Large intestine (tissue), 3 donors: ENCODE results near the gene R3HDM2. TPM values are rescaled to one million over a fixed set of nuclear protein-coding genes. Genes with fewer than 3 reads are reported as not detected.
"Not testable (repeated sequence)": the region's sequence is repeated elsewhere in the genome, so short reads cannot be mapped to it uniquely, and the experiment has no call there.

Source experiments
- DNase-seq, 2 donors: peaks; one replicate each; pipeline versions ENCODE4 v3.0.0 to v3.0.0-alpha.2; 2013
- H3K27ac ChIP-seq: one replicate; pipeline ENCODE4 v1.5.1; 2013; ENCODE audit warnings: low read length
- H3K27me3 ChIP-seq: 2 replicates; pipeline ENCODE4 v1.6.1; 2013; ENCODE audit warnings: low read length; ENCODE audit not compliant: control insufficient read depth, insufficient read depth
- H3K36me3 ChIP-seq: 2 replicates; pipeline ENCODE4 v1.6.1; 2013; ENCODE audit warnings: low read length; ENCODE audit not compliant: control insufficient read depth, insufficient read depth
- H3K4me1 ChIP-seq: one replicate; pipeline ENCODE4 v1.6.1; 2013; ENCODE audit warnings: low read length; ENCODE audit not compliant: control insufficient read depth, insufficient read depth
- H3K4me3 ChIP-seq: one replicate; pipeline ENCODE4 v1.5.1; 2013; ENCODE audit warnings: low read length
- H3K9me3 ChIP-seq: one replicate; pipeline ENCODE4 v1.6.1; 2013; ENCODE audit warnings: mild to moderate bottlenecking, low read depth, low read length, moderate library complexity; ENCODE audit not compliant: control insufficient read depth
- WGBS: methylation state at CpG from one replicate; pipeline ENCODE4 v1.1.5; 2013; ENCODE audit warnings: low lambda C conversion rate; ENCODE audit not compliant: insufficient coverage; 5-methylcytosine and 5-hydroxymethylcytosine counted together
- polyA plus RNA-seq: library from polyadenylated mRNA; unstranded; fragments of 120-200 nt; gene quantifications from one replicate; pipeline ENCODE4 v1.2.1, GENCODE V29; 2013

The R3HDM2 gene
- polyA plus RNA-seq, 1 donor: 64.2 TPM

- Histone ChIP-seq H3K4me1 (peaks cover 49% of the 10 kb centered on the region), H3K36me3 (no peaks in the 10 kb centered on the region), H3K27ac (peak overlapping the region; percentile 63), H3K4me3 (no peak overlapping the region), H3K27me3 (no peaks in the 10 kb centered on the region), H3K9me3 (no peaks in the 10 kb centered on the region)
- WGBS: no CpG with 5 or more reads among the region's 6 CpGs
- DNase-seq: peak; percentile 58 to 84
Measured at GRCh38 chr12:57451233-57451778, 20.5 kb upstream of the R3HDM2 start.

DNA sequence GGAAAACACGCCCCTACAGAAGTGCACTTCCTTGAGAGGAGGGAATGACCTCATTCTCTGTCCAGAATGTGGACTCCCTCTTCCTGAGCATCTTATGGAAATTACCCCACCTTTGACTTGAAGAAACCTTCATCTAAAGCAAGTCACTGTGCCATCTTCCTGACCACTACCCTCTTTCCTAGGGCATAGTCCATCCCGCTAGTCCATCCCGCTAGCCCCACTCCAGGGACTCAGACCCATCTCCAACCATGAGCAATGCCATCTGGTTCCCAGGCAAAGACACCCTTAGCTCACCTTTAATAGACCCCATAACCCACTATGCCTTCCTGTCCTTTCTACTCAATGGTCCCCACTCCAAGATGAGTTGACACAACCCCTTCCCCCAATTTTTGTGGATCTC lies 19.2 kb upstream of the R3HDM2 start:
- H3K9me3 ChIP-seq: no peaks in the 10 kb centered on the region
- peaks cover 38% of the 10 kb centered on the region for H3K4me1 ChIP-seq
- WGBS: no CpG with 5 or more reads among the region's 3 CpGs
- H3K27ac ChIP-seq: peak overlapping the region; percentile 63
- DNase-seq: peak in 1 of 2 donors; percentile 5
- no peak overlapping the region for H3K4me3 ChIP-seq
- no peaks in the 10 kb centered on the region for H3K27me3 ChIP-seq
- H3K36me3 ChIP-seq: no peaks in the 10 kb centered on the region

GRCh38 chr12:57449375-57449774 lies 18.5 kb upstream of the R3HDM2 start:
- H3K27ac ChIP-seq: no peak overlapping the region
- no peak for DNase-seq
- H3K27me3 ChIP-seq: no peaks in the 10 kb centered on the region
- H3K4me3 ChIP-seq: no peak overlapping the region
- H3K9me3 ChIP-seq: no peaks in the 10 kb centered on the region
- H3K4me1 ChIP-seq: peaks cover 32% of the 10 kb centered on the region
- no peaks in the 10 kb centered on the region for H3K36me3 ChIP-seq
- no CpG with 5 or more reads among the region's 7 CpGs for WGBS

- Histone ChIP-seq H3K36me3 (no peaks in the 10 kb centered on the region), H3K9me3 (no peaks in the 10 kb centered on the region), H3K27ac (no peak overlapping the region), H3K4me1 (peaks cover 27% of the 10 kb centered on the region), H3K4me3 (no peak overlapping the region), H3K27me3 (no peaks in the 10 kb centered on the region)
- DNase-seq: no peak
- no CpG with 5 or more reads among the region's 2 CpGs for WGBS
Measured at GRCh38 chr12:57448669-57449068, 17.8 kb upstream of the R3HDM2 start.

DNA sequence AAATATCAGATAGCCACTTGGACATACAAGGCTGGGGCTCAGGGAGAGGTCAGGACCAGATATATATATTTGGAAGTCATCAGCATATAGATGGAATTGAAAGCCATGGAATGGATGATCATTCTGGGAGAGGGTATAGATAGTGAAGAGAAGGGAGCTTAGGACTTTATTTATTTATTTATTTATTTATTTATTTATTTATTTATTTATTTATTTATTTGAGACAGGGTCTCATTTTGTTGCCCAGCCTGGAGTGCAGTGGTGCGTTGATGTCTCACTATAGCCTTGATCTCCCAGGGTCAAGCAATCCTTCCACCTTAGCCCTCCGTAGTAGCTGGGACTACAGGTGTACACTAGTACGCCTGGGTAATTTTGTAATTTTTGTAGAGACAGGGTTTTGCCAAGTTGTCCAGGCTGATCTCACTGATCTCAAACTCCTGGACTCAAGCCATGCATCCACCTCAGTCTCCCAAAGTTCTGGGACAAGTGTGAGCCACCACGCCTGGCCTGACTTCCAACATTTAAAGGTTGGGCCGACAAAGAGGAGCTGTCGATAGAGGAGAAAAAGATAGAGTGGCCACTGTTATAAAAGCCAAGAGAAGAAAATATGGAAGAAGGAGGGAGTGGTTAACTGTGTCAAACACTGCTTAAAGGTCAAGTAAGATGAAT lies 15.6 kb upstream of the R3HDM2 start:
- 95% methylated on average over 3 of the region's 6 CpGs for WGBS

DNA sequence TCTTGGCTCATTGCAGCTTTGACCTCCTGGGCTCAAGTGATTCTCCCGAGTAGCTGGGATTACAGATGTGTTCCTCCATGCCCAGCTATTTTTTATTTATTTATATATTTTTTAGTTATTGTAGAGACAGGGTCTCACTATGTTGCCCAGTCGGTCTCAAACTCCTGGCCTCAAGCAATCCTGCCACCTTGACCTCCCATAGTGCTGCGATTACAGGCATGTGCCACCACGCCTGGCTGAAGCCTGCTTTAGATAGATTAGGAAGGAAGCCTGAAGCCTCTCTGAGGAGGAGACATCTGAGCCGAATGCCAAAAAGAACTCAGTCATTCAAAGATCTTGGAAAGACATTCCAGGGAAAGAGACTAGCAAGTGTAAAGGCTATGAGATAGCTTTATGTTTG lies 13.9 kb upstream of the R3HDM2 start:
- Histone ChIP-seq H3K27ac (no peak overlapping the region), H3K4me1 (no peaks in the 10 kb centered on the region), H3K9me3 (no peaks in the 10 kb centered on the region), H3K27me3 (no peaks in the 10 kb centered on the region), H3K36me3 (no peaks in the 10 kb centered on the region), H3K4me3 (no peak overlapping the region)
- no CpG with 5 or more reads among the region's 5 CpGs for WGBS
- DNase-seq: no peak

More for the DNA sequence above, 15.6 kb upstream of the R3HDM2 start:
- Histone ChIP-seq H3K27ac (no peak overlapping the region), H3K36me3 (no peaks in the 10 kb centered on the region), H3K4me3 (no peak overlapping the region), H3K27me3 (no peaks in the 10 kb centered on the region), H3K4me1 (peaks cover 14% of the 10 kb centered on the region), H3K9me3 (no peaks in the 10 kb centered on the region)
- no peak for DNase-seq

GRCh38 chr12:57444337-57444736 lies 13.5 kb upstream of the R3HDM2 start:
- H3K27ac ChIP-seq, H3K4me1 ChIP-seq, H3K4me3 ChIP-seq, H3K9me3 ChIP-seq, DNase-seq, H3K27me3 ChIP-seq, H3K36me3 ChIP-seq: not testable (repeated sequence)
- 77% methylated on average over 3 of the region's 6 CpGs for WGBS

DNA sequence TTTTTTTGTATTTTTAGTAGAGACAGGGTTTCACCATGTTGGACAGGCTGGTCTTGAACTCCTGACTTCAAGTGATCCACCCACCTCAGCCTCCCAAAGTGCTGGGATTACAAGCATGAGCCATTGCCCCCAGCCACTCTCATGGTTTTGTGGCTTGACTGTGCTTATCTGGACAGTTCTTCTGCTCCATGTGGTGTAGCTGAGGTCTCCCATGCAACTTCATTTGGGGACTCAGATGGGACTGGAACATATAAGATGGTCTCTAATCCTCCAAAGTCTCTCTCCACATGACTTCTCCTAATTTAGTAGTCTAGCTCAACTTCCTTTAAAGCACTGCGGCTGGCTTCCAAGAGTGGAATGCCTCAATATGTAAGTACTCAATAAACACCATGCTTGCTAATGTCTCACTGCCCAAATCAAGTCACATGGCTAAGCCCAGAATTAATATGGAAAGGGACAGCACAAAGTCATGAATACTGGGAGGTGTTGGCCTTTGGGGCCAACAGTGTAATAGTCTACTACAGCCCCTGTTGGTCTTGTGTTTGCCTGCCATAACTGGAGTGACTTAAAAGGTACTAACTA lies 11.1 kb upstream of the R3HDM2 start:
- Histone ChIP-seq H3K9me3 (no peaks in the 10 kb centered on the region), H3K27me3 (no peaks in the 10 kb centered on the region), H3K27ac (no peak overlapping the region), H3K4me1 (no peaks in the 10 kb centered on the region), H3K36me3 (no peaks in the 10 kb centered on the region), H3K4me3 (no peak overlapping the region)
- no peak for DNase-seq
- no CpG with 5 or more reads among the region's 1 CpG for WGBS

- DNase-seq, H3K4me3 ChIP-seq, H3K4me1 ChIP-seq, H3K27ac ChIP-seq, H3K27me3 ChIP-seq, H3K36me3 ChIP-seq, H3K9me3 ChIP-seq: not testable (repeated sequence)
- WGBS: no CpG with 5 or more reads among the region's 2 CpGs
Measured at GRCh38 chr12:57441393-57441792, 10.6 kb upstream of the R3HDM2 start.

DNA sequence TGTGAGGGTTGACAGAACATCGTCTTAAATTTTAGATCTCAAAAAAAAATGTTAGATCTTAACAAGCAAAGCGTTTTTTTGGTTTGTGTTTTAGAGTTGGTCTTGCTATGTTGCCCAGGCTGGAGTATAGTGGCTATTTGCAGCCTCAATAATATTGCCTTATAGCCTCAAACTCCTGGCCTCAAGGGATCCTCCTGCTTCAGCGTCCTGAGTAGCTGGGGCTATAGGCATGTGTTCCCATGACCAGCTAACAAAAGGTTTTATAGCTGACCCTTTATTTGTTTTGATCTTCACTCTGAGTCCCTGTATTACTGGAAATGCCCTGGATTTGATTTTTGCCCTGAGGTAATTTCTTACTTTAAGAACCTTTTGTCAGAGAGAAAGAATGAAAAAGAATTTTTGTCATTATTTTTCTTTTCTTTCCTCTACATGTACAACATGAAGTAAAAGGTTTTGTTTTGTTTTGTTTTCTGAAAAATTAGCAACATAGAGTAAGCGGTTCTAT lies 9.0 kb upstream of the R3HDM2 start:
- DNase-seq: no peak
- Histone ChIP-seq H3K36me3 (no peaks in the 10 kb centered on the region), H3K27ac (no peak overlapping the region)

More for the DNA sequence above, 9.0 kb upstream of the R3HDM2 start:
- Histone ChIP-seq H3K9me3 (no peaks in the 10 kb centered on the region), H3K4me1 (peaks cover 3% of the 10 kb centered on the region), H3K27me3 (no peaks in the 10 kb centered on the region), H3K4me3 (no peak overlapping the region)
- 86% methylated on average over 1 of the region's 4 CpGs for WGBS
